Upper lobe of left lung (tissue), 6 donors: ENCODE results near the gene SLC1A7. TPM values are rescaled to one million over a fixed set of nuclear protein-coding genes. Genes with fewer than 3 reads are reported as not detected.
A peak's percentile ranks its signal among the peaks of the same experiment; 100 is the strongest.

Experiments used
- ATAC-seq, 2 donors: fragments of 200-7000 bp; cut with Tn5 transposase; one replicate each; pipeline ENCODE4 v1.9.1; 2022; ENCODE audit warnings: mild to moderate bottlenecking in 2 of 2, moderate library complexity in 2 of 2; ENCODE audit not compliant: low FRiP score in 2 of 2
- DNase-seq, 2 donors: peaks; one replicate each; pipeline ENCODE4 v3.0.0-alpha.2; 2019 to 2020
- H3K27ac ChIP-seq, 4 donors: fragments of 200-600 bp; sonication (generic); one replicate each; pipeline ENCODE4 v1.5.1; 2016 to 2019
- H3K27me3 ChIP-seq, 4 donors: fragments of 200-600 bp; sonication (generic); one replicate each; pipeline ENCODE4 v1.5.1; 2017 to 2019
- H3K36me3 ChIP-seq, 4 donors: fragments of 200-600 bp; sonication (generic); one replicate each; pipeline ENCODE4 v1.5.1; 2016 to 2019
- H3K4me1 ChIP-seq, 4 donors: fragments of 200-600 bp; sonication (generic); one replicate each; pipeline ENCODE4 v1.5.1; 2018 to 2019
- H3K4me3 ChIP-seq, 4 donors: fragments of 200-600 bp; sonication (generic); one replicate each; pipeline ENCODE4 v1.5.1; 2017 to 2019; ENCODE audit warnings: mild to moderate bottlenecking in 2 of 4, moderate library complexity in 1 of 4
- H3K9me3 ChIP-seq, 4 donors: fragments of 200-600 bp; sonication (generic); one replicate each; pipeline ENCODE4 v1.5.1; 2018 to 2019
- CTCF ChIP-seq, 6 experiments: fragments of 450-650 bp in 4 of 6; fragments of 200-600 bp in 2 of 6; sonication (generic) in 2 of 6; IDR thresholded peaks; one replicate each; pipeline ENCODE4 v1.5.1; 2016 to 2019; ENCODE audit warnings: antibody characterized with exemption in 6 of 6
- EP300 ChIP-seq, 4 donors: sonication (generic); formaldehyde crosslinking; IDR thresholded peaks; one replicate each; pipeline ENCODE4 v1.5.1; 2017; ENCODE audit warnings: antibody characterized with exemption in 4 of 4, control low read depth in 2 of 4
- POLR2A ChIP-seq, 4 donors: fragments of 450-650 bp; IDR thresholded peaks; one replicate each; pipeline ENCODE4 v1.5.1; 2016 to 2017; ENCODE audit warnings: antibody characterized with exemption in 4 of 4, mild to moderate bottlenecking in 2 of 4
- POLR2AphosphoS5 ChIP-seq, 2 donors: sonication (generic); formaldehyde crosslinking; IDR thresholded peaks; one replicate each; pipeline ENCODE4 v1.5.1; 2017; ENCODE audit warnings: antibody characterized with exemption in 2 of 2
- WGBS, 2 donors: methylation state at CpG; one replicate each; pipeline ENCODE4 v1.1.5; 2017 to 2018; 5-methylcytosine and 5-hydroxymethylcytosine counted together
- total RNA-seq, 6 donors: library from RNA; depleted of rRNA in 4 of 6; stranded (reverse); fragments of >200 nt in 4 of 6; gene quantifications; one replicate each; pipeline versions ENCODE4 v1.1.0 to v1.2.1, GENCODE V29; 2016 to 2021
- donor health status: DM: no; HTN: no; CAD: no; lungs with moderate emphysema.
- donor health status: DM: no; HTN: yes; CAD: no; lungs with severe emphysema.

The SLC1A7 gene
- total RNA-seq = 1 to 10 TPM in 2 of 6 donors, under 1 TPM in 2, not detected in 2; 0.37 to 1.3 (median 0.77) TPM

GRCh38 chr1:53142226-53142853 lies at the start of gene SLC1A7:
Gene SLC1A7 (minus strand): TSS chr1:53142638. CDS start chr1:53142449, 189 bp downstream.
- Histone ChIP-seq H3K9me3 (peaks cover 0 to 6% (median 4%) of the 10 kb centered on the region in 4 donors), H3K4me3 (no peak within 1 kb of the TSS), H3K4me1 (peaks cover 8 to 21% (median 15%) of the 10 kb centered on the region in 4 donors), H3K27ac (no peak within 1 kb of the TSS), H3K36me3 (no peaks in the 10 kb centered on the region), H3K27me3 (no peaks in the 10 kb centered on the region)
- ATAC-seq (no peak), DNase-seq (peak in 1 of 2 donors; percentile 64)
- WGBS, 2 donors = 87 to 93% methylated on average over 8 to 17 of the region's 21 CpGs
- no peak for TF ChIP-seq POLR2AphosphoS5 (IDR thresholded peaks at IDR 0.05)
- TF ChIP-seq EP300 (IDR thresholded peaks at IDR 0.05) = no peak
- no peak for TF ChIP-seq POLR2A (IDR thresholded peaks at IDR 0.05)
- no peak for TF ChIP-seq CTCF (IDR thresholded peaks at IDR 0.05)

DNA sequence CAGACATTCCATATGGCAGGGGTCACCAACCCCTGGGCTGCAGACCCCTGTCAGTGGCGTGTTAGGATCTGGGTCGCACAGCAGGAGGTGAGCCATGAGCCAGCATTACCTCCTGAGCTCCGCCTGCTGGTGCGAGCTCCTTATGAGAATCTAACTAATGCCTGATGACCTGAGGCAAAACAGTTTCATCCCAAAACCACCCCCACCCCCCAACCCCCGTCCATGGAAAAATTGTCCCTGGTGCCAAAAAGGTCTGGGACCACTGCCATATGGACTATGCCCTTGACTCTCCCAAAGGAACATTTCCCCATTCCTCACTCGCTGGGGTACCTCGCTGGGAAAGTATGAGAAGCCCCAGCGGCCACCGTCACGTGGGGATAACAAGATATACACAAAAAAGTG lies 47.8 kb upstream of the SLC1A7 start:
- H3K36me3 ChIP-seq = no peaks in the 10 kb centered on the region
- H3K27me3 ChIP-seq = no peaks in the 10 kb centered on the region
- H3K4me3 ChIP-seq = no peak overlapping the region
- H3K4me1 ChIP-seq = peaks cover 0 to 3% (median 0%) of the 10 kb centered on the region in 4 donors
- ATAC-seq (no peak), DNase-seq (no peak)
- H3K27ac ChIP-seq = no peak overlapping the region
- no peaks in the 10 kb centered on the region for H3K9me3 ChIP-seq
- 86 to 91% methylated on average over 6 to 10 of the region's 10 CpGs for WGBS, 2 donors
- TF ChIP-seq CTCF (IDR thresholded peaks at IDR 0.05) (no peak), POLR2A (IDR thresholded peaks at IDR 0.05) (no peak), EP300 (IDR thresholded peaks at IDR 0.05) (no peak), POLR2AphosphoS5 (IDR thresholded peaks at IDR 0.05) (no peak)

DNA sequence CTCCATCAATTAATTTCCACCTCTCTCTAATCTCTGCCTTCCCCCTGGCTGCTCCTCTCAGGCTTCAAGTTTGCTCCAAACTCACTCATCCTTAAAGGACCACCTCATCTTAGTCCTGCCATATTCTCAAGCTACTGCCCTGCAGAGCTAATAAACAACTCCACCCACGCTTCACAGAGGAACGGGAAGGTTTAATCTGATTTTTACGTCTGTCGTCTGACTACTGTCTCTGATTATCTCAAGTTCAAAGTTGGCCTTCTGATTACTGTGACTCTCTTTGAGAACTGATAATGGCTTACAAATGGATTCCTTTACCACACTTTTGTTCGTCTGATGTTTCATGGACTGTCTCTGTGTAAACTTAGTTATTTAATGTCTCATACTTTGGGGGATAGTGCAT lies 46.6 kb upstream of the SLC1A7 start:
- Histone ChIP-seq H3K36me3 (no peaks in the 10 kb centered on the region), H3K9me3 (no peaks in the 10 kb centered on the region), H3K4me1 (peaks cover 0 to 3% (median 0%) of the 10 kb centered on the region in 4 donors), H3K27me3 (no peaks in the 10 kb centered on the region), H3K4me3 (no peak overlapping the region), H3K27ac (no peak overlapping the region)
- TF ChIP-seq CTCF (IDR thresholded peaks at IDR 0.05) (no peak), POLR2A (IDR thresholded peaks at IDR 0.05) (no peak), POLR2AphosphoS5 (IDR thresholded peaks at IDR 0.05) (no peak)
- no peak for ATAC-seq
- no peak for DNase-seq
- 72 to 76% methylated on average over 5 of the region's 5 CpGs for WGBS, 2 donors

DNA sequence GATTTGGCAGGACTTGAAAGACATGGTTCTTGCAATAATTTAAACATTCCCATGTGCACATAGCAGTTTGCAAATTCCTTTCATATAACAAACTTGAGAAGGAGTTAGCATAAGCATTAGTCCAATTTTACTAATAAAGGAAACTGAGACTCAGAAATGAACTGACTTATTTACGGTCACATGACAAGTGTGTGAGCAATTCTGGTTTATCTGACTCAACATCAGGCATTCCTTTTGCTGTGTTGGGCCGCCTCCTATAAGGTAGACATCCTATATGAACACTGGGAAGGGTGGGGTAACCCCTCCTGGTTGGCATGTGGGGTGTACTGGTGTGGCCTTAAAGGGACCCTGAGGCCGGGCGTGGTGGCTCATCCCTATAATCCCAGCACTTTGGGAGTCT lies 45.7 kb upstream of the SLC1A7 start:
- H3K36me3 ChIP-seq = no peaks in the 10 kb centered on the region
- peaks cover 0 to 6% (median 0%) of the 10 kb centered on the region in 4 donors for H3K4me1 ChIP-seq
- H3K27me3 ChIP-seq = no peaks in the 10 kb centered on the region
- H3K4me3 ChIP-seq = no peak overlapping the region
- WGBS, 2 donors = 73 to 82% methylated on average over 4 of the region's 4 CpGs
- ATAC-seq (no peak), DNase-seq (no peak)
- TF ChIP-seq POLR2AphosphoS5 (IDR thresholded peaks at IDR 0.05) = no peak
- no peak for TF ChIP-seq POLR2A (IDR thresholded peaks at IDR 0.05)
- no peak for TF ChIP-seq EP300 (IDR thresholded peaks at IDR 0.05)
- no peak for TF ChIP-seq CTCF (IDR thresholded peaks at IDR 0.05)
- no peak overlapping the region for H3K27ac ChIP-seq
- H3K9me3 ChIP-seq = no peaks in the 10 kb centered on the region

GRCh38 chr1:53187401-53187800 lies 45.0 kb upstream of the SLC1A7 start:
- H3K36me3 ChIP-seq = no peaks in the 10 kb centered on the region
- TF ChIP-seq CTCF (IDR thresholded peaks at IDR 0.05) = no peak
- DNase-seq (no peak), ATAC-seq (no peak)
- no peaks in the 10 kb centered on the region for H3K27me3 ChIP-seq
- no peaks in the 10 kb centered on the region for H3K9me3 ChIP-seq
- whole genome bisulfite sequencing, 2 donors = 85 to 87% methylated on average over 1 of the region's 1 CpG
- no peak overlapping the region for H3K27ac ChIP-seq
- peaks cover 0 to 11% (median 3%) of the 10 kb centered on the region in 4 donors for H3K4me1 ChIP-seq
- H3K4me3 ChIP-seq = no peak overlapping the region
